Panc1 (cell line): ENCODE data around the gene OR52K1. TPM values are rescaled to one million over a fixed set of nuclear protein-coding genes. Genes with fewer than 3 reads are reported as not detected.

Experiments
- ATAC-seq: fragments of 200-7000 bp; cut with Tn5 transposase; 2 replicates; pipeline ENCODE4 v1.9.1; 2020; ENCODE audit warnings: mild to moderate bottlenecking, moderate library complexity
- BruUV-seq: library from RNA; stranded (reverse); fragments of 400-500 nt; replicated peaks from 2 replicates; lab custom pipeline; 2021; lab: Mats Ljungman, UMichigan
- CTCF ChIA-PET: fragments of 300-600 bp; sonication (Branson Sonifier 250); formaldehyde crosslinking; loops from one replicate; lab custom pipeline; 2022; ENCODE audit warnings: antibody characterized with exemption; lab: Charles Lee
- POLR2A ChIA-PET: fragments of 300-600 bp; sonication (Branson Sonifier 250); formaldehyde crosslinking; loops from one replicate; lab custom pipeline; 2022; ENCODE audit warnings: antibody characterized with exemption; lab: Charles Lee
- DNase-seq: peaks from one replicate; pipeline ENCODE4 v3.0.0-alpha.2; 2010; ENCODE audit warnings: low read depth, low spot score
- H3K27ac ChIP-seq: 2 replicates; pipeline ENCODE4 v1.5.1; 2011; ENCODE audit warnings: mild to moderate bottlenecking, low read length, inconsistent platforms
- H3K27me3 ChIP-seq: fragments of 200-500 bp; sonication (Bioruptor generic); 2 replicates; pipeline ENCODE4 v1.6.0; 2014; ENCODE audit warnings: low read length, inconsistent platforms; ENCODE audit not compliant: control insufficient read depth, insufficient read depth
- H3K36me3 ChIP-seq: fragments of 200-500 bp; sonication (Bioruptor generic); 2 replicates; pipeline ENCODE4 v1.5.1; 2014; ENCODE audit warnings: inconsistent platforms, mild to moderate bottlenecking, low read length, moderate library complexity; ENCODE audit not compliant: control insufficient read depth, insufficient read depth
- H3K4me1 ChIP-seq: 2 replicates; pipeline ENCODE4 v1.5.1; 2011; ENCODE audit warnings: inconsistent platforms, mild to moderate bottlenecking, low read length, moderate library complexity; ENCODE audit not compliant: control insufficient read depth, insufficient read depth
- H3K4me3 ChIP-seq, 2 experiments: 2 replicates each; pipeline ENCODE4 v1.5.1; 2011 to 2012; ENCODE audit warnings: low read depth in 2 of 2, low read length in 2 of 2, mild to moderate bottlenecking in 2 of 2, inconsistent platforms in 1 of 2, moderate library complexity in 1 of 2
- H3K9me3 ChIP-seq: fragments of 200-500 bp; sonication (Bioruptor generic); 2 replicates; pipeline ENCODE4 v1.5.1; 2014; ENCODE audit warnings: low read depth, mild to moderate bottlenecking, inconsistent platforms, low read length, moderate library complexity; ENCODE audit not compliant: control insufficient read depth, insufficient read depth
- CTCF ChIP-seq: fragments of 450-650 bp; IDR thresholded peaks from 2 replicates; pipeline ENCODE4 v1.5.1; 2017; ENCODE audit warnings: mild to moderate bottlenecking
- POLR2AphosphoS5 ChIP-seq: IDR thresholded peaks from 2 replicates; pipeline ENCODE4 v1.6.1; 2012; ENCODE audit warnings: mild to moderate bottlenecking, low read depth, low read length, moderate library complexity
- REST ChIP-seq, 2 experiments: IDR thresholded peaks; 2 replicates each; pipeline ENCODE4 v1.6.1; 2011 to 2012; ENCODE audit warnings: low read depth in 2 of 2, control low read depth in 1 of 2, low read length in 1 of 2, mild to moderate bottlenecking in 1 of 2, moderate library complexity in 1 of 2; ENCODE audit not compliant: insufficient read depth in 1 of 2
- SIN3A ChIP-seq: IDR thresholded peaks from 2 replicates; pipeline ENCODE4 v1.6.1; 2012; ENCODE audit warnings: low read depth, mild to moderate bottlenecking, low read length, moderate library complexity, borderline replicate concordance; ENCODE audit not compliant: insufficient read depth
- TCF7L2 ChIP-seq: IDR thresholded peaks from 2 replicates; pipeline ENCODE4 v1.6.1; 2011; ENCODE audit warnings: mild to moderate bottlenecking, low read depth, low read length, inconsistent platforms
- in situ Hi-C: cut with HindIII; loops from 2 replicates; pipeline ENCODE4 v1.10.0; 2016; ENCODE audit warnings: low sequenced_read_pairs, low pct_unique_long_range_greater_than_20kb
- intact Hi-C: fragments of 100-400 bp; cut with micrococcal nuclease; formaldehyde crosslinking; loops from one replicate; pipeline ENCODE4 v1.10.0; 2022; ENCODE audit not compliant: unreplicated experiment
- total RNA-seq: library from RNA; stranded (reverse); gene quantifications from one replicate; pipeline ENCODE4 v1.2.1, GENCODE V29; 2021; ENCODE audit not compliant: unreplicated experiment

OR52K1 gene
- total RNA-seq, 1 experiment from 2014 or later = not detected

GRCh38 chr11:4495487-4495886, 13.0 kb downstream of the OR52K1 start:
- Histone ChIP-seq H3K4me1 (no peaks in the 10 kb centered on the region), H3K9me3 (no peaks in the 10 kb centered on the region), H3K36me3 (no peaks in the 10 kb centered on the region), H3K27me3 (peaks cover 21% of the 10 kb centered on the region), H3K27ac (no peak overlapping the region), H3K4me3 (no peak overlapping the region)
- DNase-seq (no peak), ATAC-seq (no peak)
- in situ Hi-C loops = no loop called here
- BruUV-seq = no TSS peak
- ChIA-PET CTCF (interaction anchor here (4.6 kb wide), 1 partner anchor 308 kb away, joined by 38 read pairs; no protein-coding TSS in a partner anchor), POLR2A (no interaction called here)
- intact Hi-C loops = no loop called here
- TF ChIP-seq CTCF (no peak), REST (IDR thresholded peaks at IDR 0.05; ENCODE audit: insufficient read depth in 1 of 2, low read depth in 2 of 2, low read length in 1 of 2) (no peak), POLR2AphosphoS5 (no peak), TCF7L2 (no peak), SIN3A (no peak)

GRCh38 chr11:4495986-4496385, 13.5 kb downstream of the OR52K1 start:
- CTCF ChIA-PET = no interaction called here
- in situ Hi-C loops (no loop called here), intact Hi-C loops (no loop called here)
- no peak for TF ChIP-seq POLR2AphosphoS5
- no peak for TF ChIP-seq REST (IDR thresholded peaks at IDR 0.05; ENCODE audit: insufficient read depth in 1 of 2, low read depth in 2 of 2, low read length in 1 of 2)
- TF ChIP-seq TCF7L2 = no peak
- no peak for TF ChIP-seq SIN3A
- no peak for TF ChIP-seq CTCF
- H3K4me3 ChIP-seq = no peak overlapping the region
- peaks cover 21% of the 10 kb centered on the region for H3K27me3 ChIP-seq
- no peaks in the 10 kb centered on the region for H3K4me1 ChIP-seq
- H3K36me3 ChIP-seq = no peaks in the 10 kb centered on the region
- no peak for ATAC-seq
- H3K9me3 ChIP-seq = no peaks in the 10 kb centered on the region
- POLR2A ChIA-PET = no interaction called here
- BruUV-seq = no TSS peak
- H3K27ac ChIP-seq = no peak overlapping the region
- DNase-seq = no peak
